HepG2 (cell line): ENCODE data around the gene GSAP. TPM values are rescaled to one million over a fixed set of nuclear protein-coding genes. Genes with fewer than 3 reads are reported as not detected.

Experiments used
- ATF6 ChIP-seq: sonication (generic); formaldehyde crosslinking; conservative IDR thresholded peaks from 2 replicates; pipeline ENCODE4 v1.4.0; 2020; ENCODE audit warnings: missing genetic modification reagents
- DPF2 ChIP-seq: sonication (generic); formaldehyde crosslinking; IDR thresholded peaks from 2 replicates; pipeline ENCODE4 v1.4.0; 2020; ENCODE audit warnings: mild to moderate bottlenecking, low read depth, missing genetic modification reagents, borderline replicate concordance
- HES4 ChIP-seq: sonication (generic); formaldehyde crosslinking; IDR thresholded peaks from 2 replicates; pipeline ENCODE4 v1.9.0; 2021; ENCODE audit warnings: mild to moderate bottlenecking, missing genetic modification reagents, borderline replicate concordance
- MAFF ChIP-seq: IDR thresholded peaks from 2 replicates; pipeline ENCODE4 v1.6.1; 2011; ENCODE audit warnings: low read depth, low read length, improper control_type of control experiment
- MAFK ChIP-seq, 2 experiments: IDR thresholded peaks in 1 of 2; conservative IDR thresholded peaks in 1 of 2; 2 replicates each; pipeline ENCODE4 v1.6.1; 2011; ENCODE audit warnings: improper control_type of control experiment in 2 of 2, low read length in 2 of 2
- PAX8 ChIP-seq: sonication (generic); formaldehyde crosslinking; IDR thresholded peaks from 2 replicates; pipeline ENCODE4 v1.8.0; 2022; ENCODE audit warnings: mild to moderate bottlenecking, missing genetic modification reagents, borderline replicate concordance
- PAXIP1 ChIP-seq: sonication (generic); formaldehyde crosslinking; conservative IDR thresholded peaks from 2 replicates; pipeline ENCODE4 v1.4.0; 2020; ENCODE audit warnings: mild to moderate bottlenecking, missing genetic modification reagents, moderate library complexity
- PRMT3 ChIP-seq: sonication (generic); formaldehyde crosslinking; IDR thresholded peaks from 2 replicates; pipeline ENCODE4 v1.8.1; 2022; ENCODE audit warnings: low read depth, mild to moderate bottlenecking, moderate library complexity, missing genetic modification reagents, borderline replicate concordance
- SP4 ChIP-seq: sonication (generic); formaldehyde crosslinking; IDR thresholded peaks from 2 replicates; pipeline ENCODE4 v1.8.1; 2023; ENCODE audit warnings: mild to moderate bottlenecking, missing genetic modification reagents
- YEATS2 ChIP-seq: sonication (generic); formaldehyde crosslinking; IDR thresholded peaks from 2 replicates; pipeline ENCODE4 v1.4.0; 2020; ENCODE audit warnings: missing genetic modification reagents, borderline replicate concordance
- ZNF362 ChIP-seq: sonication (generic); formaldehyde crosslinking; IDR thresholded peaks from 2 replicates; pipeline ENCODE4 v1.4.0; 2020; ENCODE audit warnings: missing genetic modification reagents, mild to moderate bottlenecking, borderline replicate concordance
- ZNF816 ChIP-seq: sonication (generic); formaldehyde crosslinking; IDR thresholded peaks from 2 replicates; pipeline ENCODE4 v1.8.0; 2022; ENCODE audit warnings: missing genetic modification reagents, mild to moderate bottlenecking, borderline replicate concordance
- polyA plus RNA-seq, 8 experiments: library from polyadenylated mRNA; depleted of rRNA in 3 of 8; stranded (reverse) in 7 of 8; unstranded in 1 of 8; fragments of >200 nt; fragmentation: Illumina TruSeq in 4 of 8; extraction: Trizol in 4 of 8; gene quantifications; 2 replicates each; pipeline versions ENCODE4 v1.2.1 to v1.2.3, GENCODE V29; 2011 to 2016; ENCODE audit warnings: low read depth in 4 of 8, missing spikeins in 1 of 8, mixed read lengths in 1 of 8; ENCODE audit not compliant: insufficient read depth in 1 of 8
- total RNA-seq, 5 experiments: library from RNA; depleted of rRNA; stranded (reverse); fragments of >200 nt; fragmentation: Illumina TruSeq; extraction: Trizol; gene quantifications; 2 replicates each; pipeline ENCODE4 v1.2.3, GENCODE V29; 2016; ENCODE audit warnings: low read depth in 1 of 5
- TF ChIP-seq, protein P1 (sequence below): sonication (generic); formaldehyde crosslinking; IDR thresholded peaks from 2 replicates; pipeline ENCODE4 v1.9.0; 2021; ENCODE audit warnings: mild to moderate bottlenecking, missing genetic modification reagents
- TF ChIP-seq, protein P2 (sequence below): IDR thresholded peaks from 2 replicates; pipeline ENCODE4 v1.6.1; 2016; ENCODE audit warnings: missing biosample characterization, missing genetic modification reagents, low read depth

GSAP gene
- total and polyA plus RNA-seq, 2 of the 13 experiments (the other 11 are each of a cell fraction or from before 2014, with no cell fraction given), result 34.6 to 40.6 TPM

DNA sequence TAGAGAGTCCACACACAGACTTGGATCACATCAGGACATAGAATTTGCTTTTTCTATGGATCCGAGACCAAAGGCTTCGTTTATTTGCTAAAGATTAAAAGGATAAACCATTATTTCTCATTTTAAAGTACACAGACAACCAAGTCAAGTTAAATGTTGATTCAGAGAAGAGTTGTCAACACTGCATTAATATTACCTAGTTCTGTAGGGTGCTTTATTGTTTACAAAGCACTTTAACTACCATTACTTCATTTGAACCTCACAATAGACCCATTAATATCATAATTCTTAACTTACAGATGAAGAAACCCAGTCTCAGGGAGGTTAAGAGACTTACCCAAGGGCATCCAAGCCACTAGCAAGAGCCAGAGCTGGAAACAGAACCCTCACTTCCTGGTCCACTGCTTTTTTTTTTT, 43.2 kb upstream of the GSAP start (continued):
- no peak for TF ChIP-seq ATF6 (CRISPR knock-in tag)
- no peak for TF ChIP-seq YEATS2
- TF ChIP-seq DPF2 (CRISPR knock-in tag), result peak; percentile 37; the same call in 1 of the 2 replicates
- no peak for TF ChIP-seq ZNF816
- peak; percentile 18; the same call in 1 of the 2 replicates for TF ChIP-seq MAFF
- no peak for TF ChIP-seq SP4 (CRISPR knock-in tag)
- no peak for TF ChIP-seq PAX8 (CRISPR knock-in tag)
- TF ChIP-seq HES4 (CRISPR knock-in tag), result no peak
- TF ChIP-seq, protein P1, sequence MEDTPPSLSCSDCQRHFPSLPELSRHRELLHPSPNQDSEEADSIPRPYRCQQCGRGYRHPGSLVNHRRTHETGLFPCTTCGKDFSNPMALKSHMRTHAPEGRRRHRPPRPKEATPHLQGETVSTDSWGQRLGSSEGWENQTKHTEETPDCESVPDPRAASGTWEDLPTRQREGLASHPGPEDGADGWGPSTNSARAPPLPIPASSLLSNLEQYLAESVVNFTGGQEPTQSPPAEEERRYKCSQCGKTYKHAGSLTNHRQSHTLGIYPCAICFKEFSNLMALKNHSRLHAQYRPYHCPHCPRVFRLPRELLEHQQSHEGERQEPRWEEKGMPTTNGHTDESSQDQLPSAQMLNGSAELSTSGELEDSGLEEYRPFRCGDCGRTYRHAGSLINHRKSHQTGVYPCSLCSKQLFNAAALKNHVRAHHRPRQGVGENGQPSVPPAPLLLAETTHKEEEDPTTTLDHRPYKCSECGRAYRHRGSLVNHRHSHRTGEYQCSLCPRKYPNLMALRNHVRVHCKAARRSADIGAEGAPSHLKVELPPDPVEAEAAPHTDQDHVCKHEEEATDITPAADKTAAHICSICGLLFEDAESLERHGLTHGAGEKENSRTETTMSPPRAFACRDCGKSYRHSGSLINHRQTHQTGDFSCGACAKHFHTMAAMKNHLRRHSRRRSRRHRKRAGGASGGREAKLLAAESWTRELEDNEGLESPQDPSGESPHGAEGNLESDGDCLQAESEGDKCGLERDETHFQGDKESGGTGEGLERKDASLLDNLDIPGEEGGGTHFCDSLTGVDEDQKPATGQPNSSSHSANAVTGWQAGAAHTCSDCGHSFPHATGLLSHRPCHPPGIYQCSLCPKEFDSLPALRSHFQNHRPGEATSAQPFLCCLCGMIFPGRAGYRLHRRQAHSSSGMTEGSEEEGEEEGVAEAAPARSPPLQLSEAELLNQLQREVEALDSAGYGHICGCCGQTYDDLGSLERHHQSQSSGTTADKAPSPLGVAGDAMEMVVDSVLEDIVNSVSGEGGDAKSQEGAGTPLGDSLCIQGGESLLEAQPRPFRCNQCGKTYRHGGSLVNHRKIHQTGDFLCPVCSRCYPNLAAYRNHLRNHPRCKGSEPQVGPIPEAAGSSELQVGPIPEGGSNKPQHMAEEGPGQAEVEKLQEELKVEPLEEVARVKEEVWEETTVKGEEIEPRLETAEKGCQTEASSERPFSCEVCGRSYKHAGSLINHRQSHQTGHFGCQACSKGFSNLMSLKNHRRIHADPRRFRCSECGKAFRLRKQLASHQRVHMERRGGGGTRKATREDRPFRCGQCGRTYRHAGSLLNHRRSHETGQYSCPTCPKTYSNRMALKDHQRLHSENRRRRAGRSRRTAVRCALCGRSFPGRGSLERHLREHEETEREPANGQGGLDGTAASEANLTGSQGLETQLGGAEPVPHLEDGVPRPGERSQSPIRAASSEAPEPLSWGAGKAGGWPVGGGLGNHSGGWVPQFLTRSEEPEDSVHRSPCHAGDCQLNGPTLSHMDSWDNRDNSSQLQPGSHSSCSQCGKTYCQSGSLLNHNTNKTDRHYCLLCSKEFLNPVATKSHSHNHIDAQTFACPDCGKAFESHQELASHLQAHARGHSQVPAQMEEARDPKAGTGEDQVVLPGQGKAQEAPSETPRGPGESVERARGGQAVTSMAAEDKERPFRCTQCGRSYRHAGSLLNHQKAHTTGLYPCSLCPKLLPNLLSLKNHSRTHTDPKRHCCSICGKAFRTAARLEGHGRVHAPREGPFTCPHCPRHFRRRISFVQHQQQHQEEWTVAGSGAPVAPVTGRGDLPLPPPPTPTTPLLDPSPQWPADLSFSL (CRISPR knock-in tag), result no peak
- TF ChIP-seq PRMT3 (CRISPR knock-in tag), result no peak
- TF ChIP-seq, protein P2, sequence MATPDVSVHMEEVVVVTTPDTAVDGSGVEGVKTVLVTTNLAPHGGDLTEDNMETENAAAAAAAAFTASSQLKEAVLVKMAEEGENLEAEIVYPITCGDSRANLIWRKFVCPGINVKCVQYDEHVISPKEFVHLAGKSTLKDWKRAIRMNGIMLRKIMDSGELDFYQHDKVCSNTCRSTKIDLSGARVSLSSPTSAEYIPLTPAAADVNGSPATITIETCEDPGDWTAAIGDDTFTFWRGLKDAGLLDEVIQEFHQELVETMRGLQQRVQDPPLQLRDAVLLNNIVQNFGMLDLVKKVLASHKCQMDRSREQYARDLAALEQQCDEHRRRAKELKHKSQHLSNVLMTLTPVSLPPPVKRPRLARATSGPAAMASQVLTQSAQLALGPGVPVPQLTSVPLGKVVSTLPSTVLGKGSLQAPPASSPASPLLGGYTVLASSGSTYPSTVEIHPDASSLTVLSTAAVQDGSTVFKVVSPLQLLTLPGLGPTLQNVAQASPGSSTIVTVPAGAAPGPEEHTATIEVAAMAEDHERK, result no peak
- no peak; the same call in 1 of the 2 replicates for TF ChIP-seq ZNF362 (CRISPR knock-in tag)
- peak; percentile 35 to 43; a peak in 3 of 4 replicates for TF ChIP-seq MAFK (conservative IDR thresholded peaks at IDR 0.05 in 1 of 2, IDR thresholded peaks at IDR 0.05 in 1 of 2; ENCODE audit: low read length in 2 of 2)
- peak; percentile 80 for TF ChIP-seq PAXIP1 (CRISPR knock-in tag)
